CD4-positive, alpha-beta T cell (primary cell): ENCODE results near the gene MPHOSPH10. TPM values are rescaled to one million over a fixed set of nuclear protein-coding genes. Genes with fewer than 3 reads are reported as not detected.

ENCODE experiments used
- ATAC-seq: fragments of 200-7000 bp; cut with Tn5 transposase; one replicate; pipeline ENCODE4 v1.10.0; 2022; ENCODE audit warnings: mild to moderate bottlenecking; ENCODE audit not compliant: poor library complexity
- CTCF ChIA-PET: fragments of 350-600 bp; sonication (Branson Sonifier 250); formaldehyde crosslinking; loops from one replicate; lab custom pipeline; 2021; ENCODE audit warnings: antibody characterized with exemption, inconsistent platforms; lab: Charles Lee
- POLR2A ChIA-PET: fragments of 350-600 bp; sonication (Branson Sonifier 250); formaldehyde crosslinking; loops from one replicate; lab custom pipeline; 2021; ENCODE audit warnings: antibody characterized with exemption, inconsistent platforms; lab: Charles Lee
- DNase-seq, 14 experiments: peaks; one replicate each; pipeline ENCODE4 v3.0.0-alpha.2; 2013 to 2020; ENCODE audit warnings: mixed read lengths in 2 of 14
- H3K27ac ChIP-seq, 2 donors: one replicate each; pipeline versions ENCODE4 v1.5.1 to v1.7.0; 2013; ENCODE audit warnings: low read length in 2 of 2, low read depth in 1 of 2, mild to moderate bottlenecking in 1 of 2
- H3K27me3 ChIP-seq, 2 experiments: 1 replicate in 1 of 2; 2 replicates in 1 of 2; pipeline versions ENCODE4 v1.6.1 to v1.7.0; 2013; ENCODE audit warnings: low read length in 2 of 2, control low read depth in 1 of 2, mild to moderate bottlenecking in 1 of 2, moderate library complexity in 1 of 2; ENCODE audit not compliant: insufficient read depth in 2 of 2, control insufficient read depth in 1 of 2
- H3K36me3 ChIP-seq: one replicate; pipeline ENCODE4 v1.6.1; 2013; ENCODE audit warnings: low read length, control low read depth; ENCODE audit not compliant: insufficient read depth
- H3K4me1 ChIP-seq: one replicate; pipeline ENCODE4 v1.6.1; 2013; ENCODE audit warnings: low read length, control low read depth; ENCODE audit not compliant: insufficient read depth
- H3K4me3 ChIP-seq: one replicate; pipeline ENCODE4 v1.5.1; 2013; ENCODE audit warnings: mild to moderate bottlenecking, low read length, moderate library complexity
- H3K9me3 ChIP-seq, 2 experiments: 1 replicate in 1 of 2; 2 replicates in 1 of 2; pipeline versions ENCODE4 v1.6.1 to v1.7.0; 2013; ENCODE audit warnings: low read length in 2 of 2, mild to moderate bottlenecking in 2 of 2, control low read depth in 1 of 2, moderate library complexity in 1 of 2; ENCODE audit not compliant: control insufficient read depth in 1 of 2, insufficient read depth in 1 of 2
- H3K27ac Mint-ChIP-seq: one replicate; pipeline ENCODE4 v1.8.0; 2020; ENCODE audit warnings: mixed read lengths
- H3K27me3 Mint-ChIP-seq: one replicate; pipeline ENCODE4 v1.8.0; 2021; ENCODE audit warnings: mixed read lengths
- H3K36me3 Mint-ChIP-seq: one replicate; pipeline ENCODE4 v1.8.0; 2021; ENCODE audit warnings: low read depth, mixed read lengths
- H3K4me1 Mint-ChIP-seq: one replicate; pipeline ENCODE4 v1.8.0; 2021; ENCODE audit warnings: low read depth, mixed read lengths
- H3K4me3 Mint-ChIP-seq: one replicate; pipeline ENCODE4 v1.8.0; 2020; ENCODE audit warnings: mild to moderate bottlenecking, mixed read lengths
- H3K9me3 Mint-ChIP-seq: one replicate; pipeline ENCODE4 v1.8.0; 2020; ENCODE audit warnings: mixed read lengths
- CTCF ChIP-seq: fragments of 200-600 bp; IDR thresholded peaks from one replicate; pipeline ENCODE4 v1.8.0; 2022; ENCODE audit warnings: antibody characterized with exemption, mild to moderate bottlenecking
- intact Hi-C, 2 experiments: fragments of 100-400 bp; cut with DNase I in 1 of 2; cut with micrococcal nuclease in 1 of 2; formaldehyde crosslinking; loops; one replicate each; pipeline versions ENCODE4 v1.15.1 to v1.9.0; 2023 to 2025; cut with DNase I, micrococcal nuclease
- total RNA-seq, 174 experiments: library from RNA in 2 of 174; stranded (reverse) in 2 of 174; gene quantifications; one replicate each; pipeline ENCODE4 v1.2.3 and lab custom pipeline; 2021 to 2026

Gene MPHOSPH10
- total RNA-seq, 2 experiments from 2014 or later: 36.7 to 38.2 TPM

- Histone ChIP-seq H3K4me3 (no peak overlapping the region), H3K36me3 (peaks cover 24% of the 10 kb centered on the region), H3K4me1 (no peaks in the 10 kb centered on the region), H3K9me3 (no peaks in the 10 kb centered on the region), H3K27me3 (no peaks in the 10 kb centered on the region), H3K27ac (no peak overlapping the region)
- Mint-ChIP-seq H3K4me1 (no peaks in the 10 kb centered on the region), H3K27me3 (no peaks in the 10 kb centered on the region), H3K4me3 (no peak overlapping the region), H3K9me3 (no peaks in the 10 kb centered on the region), H3K36me3 (peaks cover 37% of the 10 kb centered on the region), H3K27ac (no peak overlapping the region)
- intact Hi-C loops: no loop called here
- POLR2A ChIA-PET: no interaction called here
- no peak for TF ChIP-seq CTCF
- DNase-seq (no peak), ATAC-seq (no peak)
- CTCF ChIA-PET: no interaction called here
Observed at GRCh38 chr2:71117063-71117462, 13.4 kb upstream of the MPHOSPH10 start.

GRCh38 chr2:71120195-71120594 is 10.2 kb upstream of the MPHOSPH10 start:
- Mint-ChIP-seq H3K4me1 (no peaks in the 10 kb centered on the region), H3K27ac (no peak overlapping the region), H3K9me3 (no peaks in the 10 kb centered on the region), H3K27me3 (no peaks in the 10 kb centered on the region), H3K36me3 (peaks cover 34% of the 10 kb centered on the region), H3K4me3 (no peak overlapping the region)
- Histone ChIP-seq H3K36me3 (peaks cover 15% of the 10 kb centered on the region), H3K4me3 (no peak overlapping the region), H3K27me3 (no peaks in the 10 kb centered on the region), H3K4me1 (no peaks in the 10 kb centered on the region), H3K9me3 (no peaks in the 10 kb centered on the region), H3K27ac (no peak overlapping the region)
- intact Hi-C loops: no loop called here
- ChIA-PET POLR2A (interaction anchor here (1.7 kb wide), 1 partner anchor 10 kb away, joined by 7 read pairs; the partner anchor contains the start of genes MCEE and MPHOSPH10), CTCF (no interaction called here)
- DNase-seq (no peak), ATAC-seq (no peak)
- TF ChIP-seq CTCF: no peak

GRCh38 chr2:71121479-71121878 is 9.0 kb upstream of the MPHOSPH10 start:
- H3K9me3 ChIP-seq: no peaks in the 10 kb centered on the region
- Mint-ChIP-seq H3K9me3 (no peaks in the 10 kb centered on the region), H3K4me3 (no peak overlapping the region), H3K4me1 (peaks cover 7% of the 10 kb centered on the region), H3K27ac (no peak overlapping the region), H3K36me3 (peaks cover 39% of the 10 kb centered on the region), H3K27me3 (no peaks in the 10 kb centered on the region)
- peaks cover 15% of the 10 kb centered on the region for H3K36me3 ChIP-seq
- intact Hi-C loops: no loop called here
- H3K27me3 ChIP-seq: no peaks in the 10 kb centered on the region
- no peaks in the 10 kb centered on the region for H3K4me1 ChIP-seq
- no peak overlapping the region for H3K27ac ChIP-seq
- CTCF ChIA-PET: interaction anchor here (0.6 to 0.8 kb wide), 2 partner anchors 8 to 210 kb away, joined by 3 read pairs; partner anchors contain the start of gene ZNF638
- no peak for TF ChIP-seq CTCF
- DNase-seq (no peak), ATAC-seq (no peak)
- H3K4me3 ChIP-seq: no peak overlapping the region
- POLR2A ChIA-PET: interaction anchor here (0.9 to 1.7 kb wide), 3 partner anchors 9 to 210 kb away, joined by 3 to 7 read pairs (median 3); partner anchors contain the start of genes MCEE, MPHOSPH10 and ZNF638
